Measurements from ENCODE around the gene HTT-AS. TPM values are rescaled to one million over a fixed set of nuclear protein-coding genes. Genes with fewer than 3 reads are reported as not detected.

The HTT-AS gene
- total and polyA plus RNA-seq, 2 experiments from 2014 or later, result not detected

- Histone ChIP-seq H3K4me2 (ENCODE audit: unreplicated experiment) (no peak overlapping the region), H4K20me1 (ENCODE audit: insufficient read depth) (no peaks in the 10 kb centered on the region), H3K27me3 (replicated peaks; ENCODE audit: insufficient read depth) (no peaks in the 10 kb centered on the region), H3K27ac (no peak overlapping the region), H3K36me3 (ENCODE audit: low read depth) (peaks cover 20% of the 10 kb centered on the region), H3K79me2 (ENCODE audit: insufficient read depth) (peaks cover 15% of the 10 kb centered on the region), H3K4me3 (no peak overlapping the region), H2AFZ (no peak overlapping the region), H3K9ac (no peak overlapping the region), H3K9me3 (ENCODE audit: low read depth) (no peaks in the 10 kb centered on the region), H3F3A (ENCODE audit: insufficient read depth) (peaks cover 18% of the 10 kb centered on the region; the same call in 1 of the 2 replicates), H3K9me2 (ENCODE audit: insufficient read depth) (no peaks in the 10 kb centered on the region), H3K4me1 (ENCODE audit: insufficient read depth) (peaks cover 45% of the 10 kb centered on the region)
- TF ChIP-seq EZH2phosphoT487 (IDR thresholded peaks at IDR 0.05; ENCODE audit: insufficient read depth, low read depth), result no peak
- no peak for TF ChIP-seq EZH2 (IDR thresholded peaks at IDR 0.05; ENCODE audit: insufficient read depth, poor library complexity, severe bottlenecking)
- DNase-seq, result peak; percentile 84
- in situ Hi-C loops (cut with MboI), result no loop called here
- WGBS, 2 experiments (ENCODE audit: low coverage in 1 of 2, low lambda C conversion rate in 2 of 2, missing lambda C conversion rate in 2 of 2), result 68 to 69% methylated on average over 15 of the region's 15 CpGs
These were observed 41.4 kb upstream of the HTT-AS start for GRCh38 chr4:3115637-3116270.

GRCh38 chr4:3114377-3114776 is 40.0 kb upstream of the HTT-AS start:
- H3K9me3 ChIP-seq (ENCODE audit: low read depth), result no peaks in the 10 kb centered on the region
- no peaks in the 10 kb centered on the region for H3K9me2 ChIP-seq (ENCODE audit: insufficient read depth)
- no peaks in the 10 kb centered on the region for H3K27me3 ChIP-seq (replicated peaks; ENCODE audit: insufficient read depth)
- no peak for TF ChIP-seq EZH2 (IDR thresholded peaks at IDR 0.05; ENCODE audit: insufficient read depth, poor library complexity, severe bottlenecking)
- TF ChIP-seq EZH2phosphoT487 (IDR thresholded peaks at IDR 0.05; ENCODE audit: insufficient read depth, low read depth), result no peak
- in situ Hi-C loops (cut with MboI), result no loop called here
- peaks cover 18% of the 10 kb centered on the region; the same call in 1 of the 2 replicates for H3F3A ChIP-seq (ENCODE audit: insufficient read depth)
- H3K27ac ChIP-seq, result peak overlapping the region; percentile 30
- no peak overlapping the region for H2AFZ ChIP-seq
- no peak overlapping the region for H3K9ac ChIP-seq
- peaks cover 45% of the 10 kb centered on the region for H3K4me1 ChIP-seq (ENCODE audit: insufficient read depth)
- H4K20me1 ChIP-seq (ENCODE audit: insufficient read depth), result no peaks in the 10 kb centered on the region
- peak; percentile 63 for DNase-seq
- peaks cover 25% of the 10 kb centered on the region for H3K79me2 ChIP-seq (ENCODE audit: insufficient read depth)
- no peak overlapping the region for H3K4me3 ChIP-seq
- 79 to 81% methylated on average over 6 of the region's 6 CpGs for WGBS, 2 experiments (ENCODE audit: low coverage in 1 of 2, low lambda C conversion rate in 2 of 2, missing lambda C conversion rate in 2 of 2)
- peaks cover 20% of the 10 kb centered on the region for H3K36me3 ChIP-seq (ENCODE audit: low read depth)
- no peak overlapping the region for H3K4me2 ChIP-seq (ENCODE audit: unreplicated experiment)

- H3K4me2 ChIP-seq (ENCODE audit: unreplicated experiment), result no peak overlapping the region
These were observed 38.5 kb upstream of the HTT-AS start for GRCh38 chr4:3112609-3113469.

GRCh38 chr4:3112201-3112600 is 37.9 kb upstream of the HTT-AS start:
- Histone ChIP-seq H3K4me3 (no peak overlapping the region), H3K27ac (no peak overlapping the region)

More at GRCh38 chr4:3112609-3113469, 38.5 kb upstream of the HTT-AS start:
- H3K27ac ChIP-seq, result no peak overlapping the region
- H3K9ac ChIP-seq, result no peak overlapping the region
- H3K36me3 ChIP-seq (ENCODE audit: low read depth), result peaks cover 15% of the 10 kb centered on the region
- peaks cover 54% of the 10 kb centered on the region for H3K4me1 ChIP-seq (ENCODE audit: insufficient read depth)
- H3K4me3 ChIP-seq, result no peak overlapping the region
- H4K20me1 ChIP-seq (ENCODE audit: insufficient read depth), result no peaks in the 10 kb centered on the region
- no peaks in the 10 kb centered on the region for H3K9me2 ChIP-seq (ENCODE audit: insufficient read depth)
- WGBS, 2 experiments (ENCODE audit: low coverage in 1 of 2, low lambda C conversion rate in 2 of 2, missing lambda C conversion rate in 2 of 2), result 78 to 80% methylated on average over 5 of the region's 5 CpGs
- H3F3A ChIP-seq (ENCODE audit: insufficient read depth), result peaks cover 28% of the 10 kb centered on the region
- no peaks in the 10 kb centered on the region for H3K9me3 ChIP-seq (ENCODE audit: low read depth)
- H3K79me2 ChIP-seq (ENCODE audit: insufficient read depth), result peaks cover 24% of the 10 kb centered on the region
- H3K27me3 ChIP-seq (replicated peaks; ENCODE audit: insufficient read depth), result no peaks in the 10 kb centered on the region
- TF ChIP-seq EZH2phosphoT487 (IDR thresholded peaks at IDR 0.05; ENCODE audit: insufficient read depth, low read depth) (no peak), EZH2 (IDR thresholded peaks at IDR 0.05; ENCODE audit: insufficient read depth, poor library complexity, severe bottlenecking) (no peak)
- no peak overlapping the region for H2AFZ ChIP-seq
- in situ Hi-C loops (cut with MboI), result no loop called here
- DNase-seq, result peak; percentile 57

More at GRCh38 chr4:3112201-3112600, 37.9 kb upstream of the HTT-AS start:
- H3K27me3 ChIP-seq (replicated peaks; ENCODE audit: insufficient read depth), result no peaks in the 10 kb centered on the region
- no peak overlapping the region for H3K9ac ChIP-seq
- H3K9me2 ChIP-seq (ENCODE audit: insufficient read depth), result no peaks in the 10 kb centered on the region
- no peaks in the 10 kb centered on the region for H3K9me3 ChIP-seq (ENCODE audit: low read depth)
- TF ChIP-seq EZH2phosphoT487 (IDR thresholded peaks at IDR 0.05; ENCODE audit: insufficient read depth, low read depth) (no peak), EZH2 (IDR thresholded peaks at IDR 0.05; ENCODE audit: insufficient read depth, poor library complexity, severe bottlenecking) (no peak)
- peaks cover 34% of the 10 kb centered on the region for H3F3A ChIP-seq (ENCODE audit: insufficient read depth)
- H3K4me2 ChIP-seq (ENCODE audit: unreplicated experiment), result no peak overlapping the region
- H2AFZ ChIP-seq, result no peak overlapping the region
- WGBS, 2 experiments (ENCODE audit: low coverage in 1 of 2, low lambda C conversion rate in 2 of 2, missing lambda C conversion rate in 2 of 2), result 93 to 95% methylated on average over 4 of the region's 4 CpGs
- peaks cover 11% of the 10 kb centered on the region for H3K36me3 ChIP-seq (ENCODE audit: low read depth)
- peaks cover 61% of the 10 kb centered on the region for H3K4me1 ChIP-seq (ENCODE audit: insufficient read depth)
- no peak for DNase-seq
- H3K79me2 ChIP-seq (ENCODE audit: insufficient read depth), result peaks cover 17% of the 10 kb centered on the region
- H4K20me1 ChIP-seq (ENCODE audit: insufficient read depth), result no peaks in the 10 kb centered on the region
- in situ Hi-C loops (cut with MboI), result no loop called here
